GM12891 (cell line): ENCODE measurements around the gene ADCK1.

Source experiments
- DNase-seq: peaks from one replicate; pipeline ENCODE4 v3.0.0; 2011; ENCODE audit warnings: low spot score; ENCODE audit not compliant: insufficient read length
- FAIRE-seq: peaks from 2 replicates; lab custom pipeline; 2011; peaks lifted over from hg19 to GRCh38; lab: Jason Lieb, UNC
- PAX5 ChIP-seq: IDR thresholded peaks from 2 replicates; pipeline ENCODE4 v1.6.1; 2011; ENCODE audit warnings: low read length, moderate library complexity, mild to moderate bottlenecking; ENCODE audit not compliant: insufficient read depth, severe bottlenecking
- POLR2A ChIP-seq: IDR thresholded peaks from 2 replicates; pipeline ENCODE4 v1.6.1; 2011; ENCODE audit warnings: low read depth, low read length, control low read depth
- POLR2AphosphoS5 ChIP-seq: IDR thresholded peaks from 2 replicates; pipeline ENCODE4 v1.6.1; 2011; ENCODE audit warnings: low read depth, low read length, control low read depth
- POU2F2 ChIP-seq: IDR thresholded peaks from 2 replicates; pipeline ENCODE4 v1.6.1; 2011; ENCODE audit warnings: low read depth, mild to moderate bottlenecking, control low read depth, low read length, moderate library complexity
- SPI1 ChIP-seq: IDR thresholded peaks from 2 replicates; pipeline ENCODE4 v1.6.1; 2011; ENCODE audit warnings: low read depth, low read length, control low read depth
- TAF1 ChIP-seq: IDR thresholded peaks from 2 replicates; pipeline ENCODE4 v1.6.1; 2011; ENCODE audit warnings: low read depth, low read length, control low read depth

ADCK1 gene

GRCh38 chr14:77843651-77844050 lies 43.7 kb downstream of the ADCK1 start:
- TF ChIP-seq SPI1: no peak
- no peak for TF ChIP-seq PAX5
- TF ChIP-seq POLR2A: no peak
- TF ChIP-seq POU2F2: no peak
- TF ChIP-seq POLR2AphosphoS5: no peak
- no peak for TF ChIP-seq TAF1
- no peak for DNase-seq
- no peak for FAIRE-seq

GRCh38 chr14:77844802-77845201 lies 44.9 kb downstream of the ADCK1 start:
- no peak for DNase-seq
- TF ChIP-seq SPI1: no peak
- FAIRE-seq: no peak

- DNase-seq (no peak), FAIRE-seq (no peak)
- TF ChIP-seq POLR2A: no peak
- no peak for TF ChIP-seq POLR2AphosphoS5
- TF ChIP-seq TAF1: no peak
- TF ChIP-seq PAX5: no peak
- no peak for TF ChIP-seq POU2F2
- TF ChIP-seq SPI1: no peak
Measured at GRCh38 chr14:77848031-77848430, 48.1 kb downstream of the ADCK1 start.

GRCh38 chr14:77849711-77850110 lies 49.8 kb downstream of the ADCK1 start:
- DNase-seq (no peak), FAIRE-seq (no peak)
- TF ChIP-seq POLR2A: no peak
- no peak for TF ChIP-seq PAX5
- TF ChIP-seq POLR2AphosphoS5: no peak
- TF ChIP-seq POU2F2: no peak
- no peak for TF ChIP-seq TAF1
- no peak for TF ChIP-seq SPI1

GRCh38 chr14:77853919-77854318 lies 54.0 kb downstream of the ADCK1 start:
- DNase-seq: no peak
- no peak for TF ChIP-seq POLR2AphosphoS5
- TF ChIP-seq SPI1: no peak
- TF ChIP-seq TAF1: no peak
- no peak for TF ChIP-seq PAX5
- no peak for TF ChIP-seq POLR2A
- no peak for TF ChIP-seq POU2F2
- FAIRE-seq: no peak

GRCh38 chr14:77856941-77857340 lies 57.0 kb downstream of the ADCK1 start:
- FAIRE-seq (no peak), DNase-seq (no peak)
- TF ChIP-seq PAX5 (no peak), POU2F2 (no peak), POLR2A (no peak), TAF1 (no peak), SPI1 (no peak), POLR2AphosphoS5 (no peak)

GRCh38 chr14:77859934-77860570 lies 60.1 kb downstream of the ADCK1 start:
- FAIRE-seq (no peak), DNase-seq (no peak)
- TF ChIP-seq PAX5 (no peak), POLR2AphosphoS5 (no peak), POU2F2 (no peak), SPI1 (no peak), TAF1 (no peak), POLR2A (no peak)

GRCh38 chr14:77861201-77861600 lies 61.3 kb downstream of the ADCK1 start:
- TF ChIP-seq POLR2A: no peak
- TF ChIP-seq SPI1: no peak
- TF ChIP-seq POU2F2: no peak
- no peak for TF ChIP-seq PAX5
- TF ChIP-seq POLR2AphosphoS5: no peak
- no peak for TF ChIP-seq TAF1
- no peak for FAIRE-seq
- DNase-seq: no peak

GRCh38 chr14:77862154-77862786 lies 62.4 kb downstream of the ADCK1 start:
- DNase-seq (peak; percentile 74), FAIRE-seq (peak; percentile 96)
- TF ChIP-seq SPI1: no peak
- no peak for TF ChIP-seq POLR2AphosphoS5
- no peak for TF ChIP-seq TAF1
- TF ChIP-seq POLR2A: no peak
- no peak for TF ChIP-seq PAX5
- TF ChIP-seq POU2F2: no peak

GRCh38 chr14:77864085-77864484 lies 64.2 kb downstream of the ADCK1 start:
- TF ChIP-seq POLR2A (no peak), POU2F2 (no peak), TAF1 (no peak), POLR2AphosphoS5 (no peak), SPI1 (no peak), PAX5 (no peak)
- DNase-seq (no peak), FAIRE-seq (no peak)
